SK-MEL-5 (cell line): ENCODE results near the gene PCCA. TPM values are rescaled to one million over a fixed set of nuclear protein-coding genes. Genes with fewer than 3 reads are reported as not detected.
"Not testable (repeated sequence)": the region's sequence is repeated elsewhere in the genome, so short reads cannot be mapped to it uniquely, and the experiment has no call there.

ENCODE experiments used
- DNase-seq: peaks from one replicate; pipeline ENCODE4 v3.0.0-alpha.2; 2016; ENCODE audit warnings: low read depth, low spot score
- in situ Hi-C: cut with HindIII; loops from 2 replicates; pipeline ENCODE4 v1.10.0; 2016; ENCODE audit warnings: low sequenced_read_pairs, high pct_unique_total_duplicates, low pct_unique_long_range_greater_than_20kb
- total RNA-seq: library from RNA; depleted of rRNA; stranded (reverse); fragments of >200 nt; shearing (Covaris generic); gene quantifications from 2 replicates; pipeline ENCODE4 v1.2.3, GENCODE V29; 2014

Gene PCCA
- total RNA-seq, 1 experiment from 2014 or later = 12.4 TPM

DNA sequence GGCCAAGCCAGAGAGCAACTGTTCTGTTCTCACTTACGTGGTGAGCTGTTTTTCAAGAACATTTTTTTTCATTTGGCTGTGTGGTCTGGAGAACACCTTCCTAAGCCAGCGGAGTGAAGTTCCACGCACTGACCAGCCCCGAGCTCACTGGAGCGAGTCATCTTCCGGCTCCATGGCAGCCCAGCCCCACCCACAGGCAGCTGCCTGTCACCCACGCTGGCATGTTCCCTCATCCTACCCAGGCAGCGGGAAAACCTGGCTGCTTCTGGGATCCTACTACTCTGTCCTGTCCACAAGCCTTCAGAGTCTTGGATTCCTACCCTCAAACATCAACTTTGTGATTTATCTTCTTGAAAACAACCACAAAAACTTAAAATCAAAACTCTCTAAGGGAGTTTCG, 423.5 kb downstream of the PCCA start:
- in situ Hi-C loops = no loop called here
- DNase-seq = no peak

DNA sequence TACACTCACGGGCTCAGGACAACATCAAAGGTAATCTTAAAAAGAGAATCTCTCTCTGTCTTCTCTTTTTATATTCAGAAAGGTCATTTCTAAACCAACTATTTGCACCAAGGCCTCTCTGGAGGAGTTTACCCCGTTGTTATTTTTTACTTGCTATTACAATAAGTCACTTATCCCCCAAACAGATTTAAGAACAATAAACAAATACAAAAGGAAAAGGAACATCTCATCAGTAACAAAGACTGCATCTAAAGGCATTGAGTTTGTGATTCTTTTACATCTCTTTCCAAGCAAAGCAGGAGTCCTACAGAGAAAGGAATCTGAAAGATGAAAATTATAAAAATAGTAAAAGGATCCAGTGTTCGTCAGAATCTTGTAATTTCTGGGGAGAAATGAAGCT, 424.3 kb downstream of the PCCA start:
- no peak for DNase-seq
- in situ Hi-C loops = no loop called here

- in situ Hi-C loops = no loop called here
- DNase-seq = no peak
These were observed 425.2 kb downstream of the PCCA start for GRCh38 chr13:100513987-100514670.

- in situ Hi-C loops = no loop called here
- peak; percentile 81 for DNase-seq
These were observed 426.0 kb downstream of the PCCA start for GRCh38 chr13:100514788-100515409.

GRCh38 chr13:100515410-100515800, 426.5 kb downstream of the PCCA start:
- in situ Hi-C loops = no loop called here
- DNase-seq = no peak

DNA sequence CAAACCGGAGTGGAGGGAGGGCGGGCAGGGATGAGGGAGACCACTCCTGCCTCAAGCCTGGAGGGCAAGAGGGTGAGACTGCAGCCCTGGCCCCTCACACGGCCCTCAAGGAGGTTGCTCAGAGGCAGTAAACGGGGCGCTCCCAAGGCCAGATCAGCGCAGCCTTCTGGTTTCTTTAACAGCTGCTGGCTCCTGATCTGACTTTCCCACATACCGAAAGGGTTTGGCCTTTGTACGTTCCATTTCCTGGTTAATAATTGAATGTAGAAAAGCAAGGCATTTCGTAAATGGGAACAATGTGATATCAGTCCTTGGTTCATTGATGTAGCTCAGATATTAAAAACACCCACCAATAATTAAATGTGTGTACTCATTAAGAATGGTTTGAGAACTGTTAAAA, 428.2 kb downstream of the PCCA start:
- no peak for DNase-seq
- in situ Hi-C loops = no loop called here

GRCh38 chr13:100517728-100518127, 428.8 kb downstream of the PCCA start:
- in situ Hi-C loops = no loop called here
- no peak for DNase-seq

DNA sequence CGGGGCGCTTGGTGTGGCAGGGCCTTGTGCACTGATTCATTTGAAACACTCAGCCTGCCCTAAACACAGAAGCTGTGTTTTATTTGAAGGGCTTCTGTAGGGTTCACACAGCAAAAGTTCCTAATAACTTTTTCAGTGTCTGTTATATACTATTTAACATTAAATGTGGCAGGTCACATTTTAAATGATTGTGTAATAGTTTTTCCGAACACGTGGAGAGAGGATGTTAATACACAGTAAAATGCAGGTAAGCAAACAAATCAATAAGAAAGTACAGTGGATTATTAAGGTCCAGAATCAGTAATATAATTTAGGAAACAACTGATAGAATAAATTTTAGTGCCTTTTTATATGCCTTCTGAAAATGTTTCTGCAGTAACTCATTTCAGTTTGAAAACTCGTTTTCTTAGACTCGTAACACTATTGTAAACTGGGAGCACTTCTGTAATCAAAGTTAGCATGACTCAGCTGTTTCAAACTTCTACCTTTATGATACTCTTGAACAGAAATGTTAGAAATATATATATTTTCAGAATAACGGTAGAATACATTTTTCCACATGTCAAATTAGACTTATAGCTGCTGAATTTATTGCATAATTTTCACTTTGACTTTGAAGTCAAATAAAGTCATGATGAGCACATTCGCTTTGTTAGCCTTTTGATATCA, 429.6 kb downstream of the PCCA start:
- in situ Hi-C loops = no loop called here
- DNase-seq = no peak

- in situ Hi-C loops = no loop called here
- DNase-seq = no peak
These were observed 430.7 kb downstream of the PCCA start for GRCh38 chr13:100519626-100520025.

- no peak for DNase-seq
- in situ Hi-C loops = no loop called here
These were observed 432.3 kb downstream of the PCCA start for GRCh38 chr13:100520936-100521850.

- in situ Hi-C loops = no loop called here
- DNase-seq = no peak
These were observed 433.1 kb downstream of the PCCA start for GRCh38 chr13:100521851-100522617.

DNA sequence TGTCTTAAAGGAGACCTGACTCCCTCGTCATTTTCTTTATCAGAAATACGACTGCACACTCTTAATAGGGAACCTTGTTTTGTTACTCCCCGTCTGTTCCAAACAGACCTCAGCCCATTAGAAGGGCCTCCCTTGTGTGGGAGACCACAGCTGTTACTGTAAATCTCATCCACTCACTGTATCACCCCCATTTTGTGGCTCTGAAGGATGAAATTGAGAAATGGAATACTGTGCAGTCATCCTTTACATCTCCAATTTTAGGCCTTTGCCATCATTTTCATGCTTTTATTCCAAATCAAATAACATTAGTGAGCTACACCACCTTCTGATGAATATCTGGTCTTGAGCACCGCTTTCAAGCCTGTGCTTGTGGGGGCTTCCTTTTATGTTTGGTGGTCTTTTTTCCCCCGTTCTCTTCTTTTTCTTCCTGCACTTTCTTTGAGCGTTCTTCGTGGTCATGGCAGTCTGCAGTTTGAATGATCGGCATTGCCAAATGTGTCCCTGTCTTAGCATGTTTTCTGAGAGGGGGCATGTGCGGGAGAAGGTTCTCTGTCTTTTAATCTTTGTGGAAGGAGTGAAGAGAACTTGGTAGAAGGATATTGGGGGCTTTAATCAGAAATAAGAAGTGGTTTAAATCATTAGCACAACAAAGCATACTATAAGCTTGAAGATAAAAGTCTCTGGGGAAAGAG, 433.9 kb downstream of the PCCA start:
- in situ Hi-C loops = no loop called here
- no peak for DNase-seq

DNA sequence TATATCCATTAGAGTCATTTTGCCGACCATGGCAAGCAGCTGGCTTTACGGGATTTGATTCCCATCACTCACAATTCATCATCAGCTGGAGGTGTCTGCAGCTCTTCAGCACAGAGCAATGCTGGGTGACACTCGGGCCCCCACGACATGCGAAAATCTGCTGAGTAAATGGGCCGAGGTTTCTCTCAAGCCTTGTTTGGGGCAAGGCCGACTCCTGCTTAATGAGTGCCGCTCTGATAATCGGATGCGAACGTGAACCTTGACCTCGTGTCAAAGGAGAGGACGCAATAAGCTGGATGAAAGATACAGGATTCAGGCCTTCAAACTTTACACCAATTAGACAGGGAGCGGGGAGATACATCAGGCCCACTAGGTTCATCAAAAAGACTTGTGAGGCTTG, 434.5 kb downstream of the PCCA start:
- DNase-seq = no peak
- in situ Hi-C loops = no loop called here

DNA sequence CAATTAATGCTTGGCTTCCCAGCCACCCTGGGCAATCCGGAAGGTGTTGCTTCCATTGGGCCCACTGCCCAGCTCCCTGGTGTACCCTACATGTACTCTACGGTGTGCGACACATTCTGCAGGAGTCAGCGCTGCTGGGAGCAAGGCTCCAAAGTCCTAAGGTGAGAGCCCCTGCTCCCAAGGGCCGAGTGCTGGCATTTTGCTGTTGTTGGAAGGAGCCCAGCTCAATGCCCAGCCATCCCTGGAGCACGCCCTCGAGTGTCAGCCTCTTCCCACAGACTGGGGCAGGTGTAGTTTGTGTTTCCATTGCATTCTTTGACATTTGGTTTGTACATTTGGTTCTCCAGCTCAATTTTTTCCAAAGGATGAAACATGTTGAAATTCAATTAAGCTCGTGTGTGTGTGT, 435.1 kb downstream of the PCCA start:
- in situ Hi-C loops = no loop called here
- no peak for DNase-seq

- DNase-seq, in situ Hi-C loops: not testable (repeated sequence)
These were observed 435.8 kb downstream of the PCCA start for GRCh38 chr13:100524688-100525087.

GRCh38 chr13:100525453-100526317, 436.8 kb downstream of the PCCA start:
- in situ Hi-C loops = no loop called here
- DNase-seq = no peak
